Calu3 (cell line): ENCODE measurements around the gene GRAMD1B. TPM values are rescaled to one million over a fixed set of nuclear protein-coding genes. Genes with fewer than 3 reads are reported as not detected.

Experiments used
- BruUV-seq: library from RNA; stranded (reverse); fragments of 400-500 nt; replicated peaks from 2 replicates; lab custom pipeline; 2021; lab: Mats Ljungman, UMichigan
- CTCF ChIA-PET: fragments of 300-600 bp; sonication (Branson Sonifier 250); formaldehyde crosslinking; loops from one replicate; lab custom pipeline; 2022; ENCODE audit warnings: antibody characterized with exemption; lab: Charles Lee
- DNase-seq: peaks from one replicate; pipeline ENCODE4 v3.0.0; 2022
- H3K27ac Mint-ChIP-seq: one replicate; pipeline ENCODE4 v1.8.0; 2022; ENCODE audit warnings: mixed read lengths; ENCODE audit not compliant: unreplicated experiment
- H3K27me3 Mint-ChIP-seq: one replicate; pipeline ENCODE4 v1.8.0; 2022; ENCODE audit warnings: mixed read lengths; ENCODE audit not compliant: unreplicated experiment
- H3K36me3 Mint-ChIP-seq: one replicate; pipeline ENCODE4 v1.8.0; 2022; ENCODE audit warnings: mild to moderate bottlenecking, moderate library complexity, mixed read lengths; ENCODE audit not compliant: insufficient read depth, unreplicated experiment
- H3K4me1 Mint-ChIP-seq: one replicate; pipeline ENCODE4 v1.8.0; 2022; ENCODE audit warnings: mild to moderate bottlenecking, low read depth, mixed read lengths; ENCODE audit not compliant: unreplicated experiment
- H3K4me3 Mint-ChIP-seq: one replicate; pipeline ENCODE4 v1.8.0; 2022; ENCODE audit warnings: mild to moderate bottlenecking, low read depth, moderate library complexity, mixed read lengths; ENCODE audit not compliant: unreplicated experiment
- H3K9me3 Mint-ChIP-seq: one replicate; pipeline ENCODE4 v1.8.0; 2022; ENCODE audit warnings: low read depth, mixed read lengths; ENCODE audit not compliant: unreplicated experiment
- intact Hi-C: fragments of 100-400 bp; cut with micrococcal nuclease; formaldehyde crosslinking; loops from one replicate; pipeline ENCODE4 v1.10.0; 2022; ENCODE audit not compliant: unreplicated experiment
- total RNA-seq: library from RNA; stranded (reverse); gene quantifications from 2 replicates; pipeline ENCODE4 v1.2.3, GENCODE V29; 2022
- TF ChIP-seq, protein P1 (sequence below): fragments of 200-600 bp; IDR thresholded peaks from one replicate; pipeline ENCODE4 v1.8.0; 2022; ENCODE audit warnings: antibody characterized with exemption; ENCODE audit not compliant: unreplicated experiment

The GRAMD1B gene
- total RNA-seq, 1 experiment from 2014 or later, result 5.9 TPM

DNA sequence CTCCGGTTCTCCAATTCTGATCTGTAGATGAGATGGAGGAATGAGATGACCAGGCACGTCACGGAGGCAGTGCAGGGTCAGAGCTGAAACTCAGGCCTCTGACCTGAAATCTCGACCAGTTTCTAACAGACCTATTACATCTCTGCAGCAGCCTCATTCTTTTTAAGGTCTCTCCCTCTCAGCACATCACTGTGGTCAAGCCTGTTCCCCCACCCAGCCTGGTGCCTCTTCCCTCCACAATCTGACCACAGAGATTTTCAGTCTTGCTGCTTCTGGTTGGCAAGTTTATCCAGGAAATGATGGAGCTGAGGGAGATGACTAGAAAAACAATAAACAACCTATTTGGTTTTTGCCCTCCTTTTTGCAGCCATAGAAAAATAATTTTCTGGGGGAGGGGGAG is 9.5 kb downstream of the GRAMD1B start:
- CTCF ChIA-PET, result no interaction called here
- intact Hi-C loops, result no loop called here
- Mint-ChIP-seq H3K9me3 (no peaks in the 10 kb centered on the region), H3K36me3 (no peaks in the 10 kb centered on the region), H3K4me1 (no peaks in the 10 kb centered on the region), H3K27me3 (peaks cover 33% of the 10 kb centered on the region), H3K4me3 (no peak overlapping the region), H3K27ac (no peak overlapping the region)
- no peak for DNase-seq
- TF ChIP-seq, protein P1, sequence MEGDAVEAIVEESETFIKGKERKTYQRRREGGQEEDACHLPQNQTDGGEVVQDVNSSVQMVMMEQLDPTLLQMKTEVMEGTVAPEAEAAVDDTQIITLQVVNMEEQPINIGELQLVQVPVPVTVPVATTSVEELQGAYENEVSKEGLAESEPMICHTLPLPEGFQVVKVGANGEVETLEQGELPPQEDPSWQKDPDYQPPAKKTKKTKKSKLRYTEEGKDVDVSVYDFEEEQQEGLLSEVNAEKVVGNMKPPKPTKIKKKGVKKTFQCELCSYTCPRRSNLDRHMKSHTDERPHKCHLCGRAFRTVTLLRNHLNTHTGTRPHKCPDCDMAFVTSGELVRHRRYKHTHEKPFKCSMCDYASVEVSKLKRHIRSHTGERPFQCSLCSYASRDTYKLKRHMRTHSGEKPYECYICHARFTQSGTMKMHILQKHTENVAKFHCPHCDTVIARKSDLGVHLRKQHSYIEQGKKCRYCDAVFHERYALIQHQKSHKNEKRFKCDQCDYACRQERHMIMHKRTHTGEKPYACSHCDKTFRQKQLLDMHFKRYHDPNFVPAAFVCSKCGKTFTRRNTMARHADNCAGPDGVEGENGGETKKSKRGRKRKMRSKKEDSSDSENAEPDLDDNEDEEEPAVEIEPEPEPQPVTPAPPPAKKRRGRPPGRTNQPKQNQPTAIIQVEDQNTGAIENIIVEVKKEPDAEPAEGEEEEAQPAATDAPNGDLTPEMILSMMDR, result no peak
- no TSS peak for BruUV-seq

DNA sequence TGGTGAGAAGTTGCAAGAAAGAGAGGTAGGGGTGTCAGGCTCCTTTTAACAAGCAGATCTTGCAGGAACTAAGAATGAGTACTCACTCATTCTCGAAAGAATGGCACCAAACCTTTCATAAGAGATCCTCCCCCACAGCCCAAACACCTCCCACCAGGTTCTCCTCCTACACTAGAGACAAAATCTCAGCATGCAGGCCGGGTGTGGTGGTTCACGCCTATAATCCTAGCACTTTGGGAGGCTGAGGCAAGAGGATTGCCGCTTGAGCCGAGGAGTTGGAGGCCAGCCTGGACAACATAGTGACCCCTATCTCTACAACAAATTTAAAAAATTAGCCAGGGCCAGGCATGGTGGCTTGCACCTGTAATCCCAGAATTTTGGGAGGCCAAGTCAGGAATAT is 11.1 kb downstream of the GRAMD1B start:
- TF ChIP-seq, protein P1, result no peak
- Mint-ChIP-seq H3K4me3 (no peak overlapping the region), H3K9me3 (no peaks in the 10 kb centered on the region), H3K4me1 (no peaks in the 10 kb centered on the region), H3K36me3 (no peaks in the 10 kb centered on the region), H3K27me3 (peaks cover 34% of the 10 kb centered on the region), H3K27ac (no peak overlapping the region)
- CTCF ChIA-PET, result no interaction called here
- no TSS peak for BruUV-seq
- no peak for DNase-seq
- intact Hi-C loops, result no loop called here

DNA sequence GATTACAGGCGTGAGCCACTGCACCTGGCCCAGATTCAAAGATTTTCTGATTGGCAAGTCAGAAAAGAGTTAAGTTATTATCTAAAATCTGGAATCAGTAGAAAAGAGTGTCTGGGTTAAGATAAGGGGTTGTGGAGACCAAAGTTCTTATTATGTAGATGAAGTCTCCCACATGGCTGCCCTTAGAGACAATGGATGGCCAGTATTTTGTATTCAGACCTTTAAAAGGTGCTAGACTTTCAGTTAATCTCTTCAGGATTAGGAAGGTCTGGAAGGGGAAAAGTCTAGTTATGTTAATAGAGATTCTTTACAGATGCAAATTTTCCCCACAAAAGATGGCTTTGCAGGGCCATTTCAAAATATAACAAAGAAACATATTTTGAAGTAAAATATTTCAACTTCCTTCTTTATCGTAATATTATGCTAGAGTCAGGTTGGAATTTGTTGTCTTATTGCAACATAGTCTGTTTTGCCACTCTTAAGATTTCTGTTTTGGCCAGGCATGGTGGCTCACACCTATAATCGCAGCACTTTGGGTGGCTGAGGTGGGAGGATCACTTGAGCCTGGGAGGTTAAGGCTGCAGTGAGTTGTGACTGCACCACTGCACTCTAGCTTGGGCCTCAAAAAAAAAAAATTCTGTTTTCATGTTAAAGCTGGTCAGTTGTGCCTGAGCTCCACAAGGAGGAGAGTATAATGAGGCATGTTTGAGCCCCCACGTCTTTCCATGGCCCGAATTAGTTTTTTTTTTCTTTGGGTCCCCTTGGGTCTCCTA is 14.0 kb downstream of the GRAMD1B start:
- TF ChIP-seq, protein P1, result no peak
- H3K27ac Mint-ChIP-seq, result no peak overlapping the region
- no peaks in the 10 kb centered on the region for H3K36me3 Mint-ChIP-seq
- no peaks in the 10 kb centered on the region for H3K9me3 Mint-ChIP-seq
- BruUV-seq, result no TSS peak
- no peak overlapping the region for H3K4me3 Mint-ChIP-seq
- DNase-seq, result no peak
- CTCF ChIA-PET, result no interaction called here
- intact Hi-C loops, result no loop called here
- peaks cover 31% of the 10 kb centered on the region for H3K27me3 Mint-ChIP-seq
- no peaks in the 10 kb centered on the region for H3K4me1 Mint-ChIP-seq

DNA sequence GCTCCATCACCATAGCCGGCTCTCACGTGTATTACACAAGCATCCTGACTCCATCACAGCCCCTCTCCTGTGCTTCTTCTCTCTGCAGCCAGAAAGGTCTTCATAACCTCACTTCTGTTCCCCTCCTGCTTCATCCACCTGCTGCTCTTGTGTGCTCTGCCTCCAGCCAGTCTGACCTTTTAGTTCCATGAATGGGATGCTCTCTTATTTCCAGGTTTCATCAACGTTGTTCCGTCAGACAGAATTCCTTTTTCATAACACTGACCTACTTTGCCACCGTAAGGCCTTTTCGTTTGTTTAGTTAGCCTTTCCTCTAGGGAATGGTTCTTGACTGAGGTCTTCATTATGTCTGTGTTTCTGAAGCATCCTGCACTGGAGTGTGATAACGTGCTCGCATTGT is 18.8 kb downstream of the GRAMD1B start:
- H3K36me3 Mint-ChIP-seq, result no peaks in the 10 kb centered on the region
- DNase-seq, result no peak
- CTCF ChIA-PET, result no interaction called here
- peaks cover 51% of the 10 kb centered on the region for H3K27me3 Mint-ChIP-seq
- intact Hi-C loops, result no loop called here
- H3K27ac Mint-ChIP-seq, result no peak overlapping the region
- TF ChIP-seq, protein P1, result no peak
- no peaks in the 10 kb centered on the region for H3K4me1 Mint-ChIP-seq
- H3K9me3 Mint-ChIP-seq, result no peaks in the 10 kb centered on the region
- BruUV-seq, result no TSS peak
- no peak overlapping the region for H3K4me3 Mint-ChIP-seq
